Measurements from ENCODE around the gene IKZF4. TPM values are rescaled to one million over a fixed set of nuclear protein-coding genes. Genes with fewer than 3 reads are reported as not detected.
A peak's percentile ranks its signal among the peaks of the same experiment; 100 is the strongest.
"Not testable (repeated sequence)": the region's sequence is repeated elsewhere in the genome, so short reads cannot be mapped to it uniquely, and the experiment has no call there.

Gene IKZF4
- total RNA-seq, 1 donor from 2014 or later = 6.9 TPM

- H3K27me3 ChIP-seq (ENCODE audit: insufficient read depth, low read length) = no peaks in the 10 kb centered on the region
- Mint-ChIP-seq H3K27me3 (ENCODE audit: low read depth, unreplicated experiment) (peaks cover 2% of the 10 kb centered on the region), H3K9me3 (ENCODE audit: unreplicated experiment) (no peaks in the 10 kb centered on the region), H3K4me1 (ENCODE audit: low read depth, unreplicated experiment) (peaks cover 3% of the 10 kb centered on the region), H3K36me3 (ENCODE audit: low read depth, unreplicated experiment) (no peaks in the 10 kb centered on the region), H3K27ac (ENCODE audit: unreplicated experiment) (no peak overlapping the region), H3K4me3 (ENCODE audit: unreplicated experiment) (no peak overlapping the region)
- no peak overlapping the region for H3K27ac ChIP-seq (ENCODE audit: low read depth, low read length)
- H3K36me3 ChIP-seq (ENCODE audit: insufficient read depth, low read length) = no peaks in the 10 kb centered on the region
- no peak overlapping the region for H3K9ac ChIP-seq (ENCODE audit: low read length)
- no peaks in the 10 kb centered on the region for H3K9me3 ChIP-seq (ENCODE audit: insufficient read depth, low read depth, low read length)
- no peak overlapping the region for H3K4me2 ChIP-seq (ENCODE audit: low read length)
- FAIRE-seq = no peak
- H3K79me2 ChIP-seq (ENCODE audit: insufficient read depth, low read length) = no peaks in the 10 kb centered on the region
- H4K20me1 ChIP-seq (ENCODE audit: insufficient read depth, low read length) = no peaks in the 10 kb centered on the region
- TF ChIP-seq EZH2 (IDR thresholded peaks at IDR 0.05; ENCODE audit: insufficient read depth, low read length) (no peak), CTCF (IDR thresholded peaks at IDR 0.05; ENCODE audit: insufficient read depth, low read depth, low read length) (no peak)
- no peak for DNase-seq (ENCODE audit: low read depth)
- H3K4me3 ChIP-seq (ENCODE audit: insufficient read depth, low read depth, low read length) = no peak overlapping the region
- no peak overlapping the region for H2AFZ ChIP-seq (ENCODE audit: low read depth, low read length)
- H3K4me1 ChIP-seq (ENCODE audit: insufficient read depth, low read length) = no peaks in the 10 kb centered on the region
Measured at GRCh38 chr12:56074396-56074795, 53.6 kb downstream of the IKZF4 start.

GRCh38 chr12:56077966-56078365, 57.1 kb downstream of the IKZF4 start:
- not testable (repeated sequence) for H3K9ac ChIP-seq (ENCODE audit: low read length); H3K4me3 Mint-ChIP-seq (ENCODE audit: unreplicated experiment); FAIRE-seq; H3K79me2 ChIP-seq (ENCODE audit: insufficient read depth, low read length); H3K27ac Mint-ChIP-seq (ENCODE audit: unreplicated experiment); H3K9me3 ChIP-seq (ENCODE audit: insufficient read depth, low read depth, low read length); H3K4me1 ChIP-seq (ENCODE audit: insufficient read depth, low read length); H2AFZ ChIP-seq (ENCODE audit: low read depth, low read length); H4K20me1 ChIP-seq (ENCODE audit: insufficient read depth, low read length); H3K36me3 Mint-ChIP-seq (ENCODE audit: low read depth, unreplicated experiment); H3K4me1 Mint-ChIP-seq (ENCODE audit: low read depth, unreplicated experiment); DNase-seq (ENCODE audit: low read depth); H3K36me3 ChIP-seq (ENCODE audit: insufficient read depth, low read length); H3K4me2 ChIP-seq (ENCODE audit: low read length); H3K27ac ChIP-seq (ENCODE audit: low read depth, low read length); H3K4me3 ChIP-seq (ENCODE audit: insufficient read depth, low read depth, low read length); H3K9me3 Mint-ChIP-seq (ENCODE audit: unreplicated experiment); H3K27me3 Mint-ChIP-seq (ENCODE audit: low read depth, unreplicated experiment)
- H3K27me3 ChIP-seq (ENCODE audit: insufficient read depth, low read length) = peaks cover 22% of the 10 kb centered on the region

GRCh38 chr12:56078427-56078826, 57.6 kb downstream of the IKZF4 start:
- Histone ChIP-seq H4K20me1 (ENCODE audit: insufficient read depth, low read length) (no peaks in the 10 kb centered on the region), H3K4me3 (ENCODE audit: insufficient read depth, low read depth, low read length) (no peak overlapping the region), H3K9ac (ENCODE audit: low read length) (no peak overlapping the region), H3K27me3 (ENCODE audit: insufficient read depth, low read length) (peaks cover 25% of the 10 kb centered on the region), H3K4me2 (ENCODE audit: low read length) (peak overlapping the region; percentile 99), H3K79me2 (ENCODE audit: insufficient read depth, low read length) (no peaks in the 10 kb centered on the region), H2AFZ (ENCODE audit: low read depth, low read length) (peak overlapping the region; percentile 95), H3K4me1 (ENCODE audit: insufficient read depth, low read length) (peaks cover 6% of the 10 kb centered on the region), H3K27ac (ENCODE audit: low read depth, low read length) (no peak overlapping the region), H3K9me3 (ENCODE audit: insufficient read depth, low read depth, low read length) (no peaks in the 10 kb centered on the region), H3K36me3 (ENCODE audit: insufficient read depth, low read length) (no peaks in the 10 kb centered on the region)
- peaks cover 4% of the 10 kb centered on the region for H3K27me3 Mint-ChIP-seq (ENCODE audit: low read depth, unreplicated experiment)
- H3K36me3 Mint-ChIP-seq (ENCODE audit: low read depth, unreplicated experiment) = no peaks in the 10 kb centered on the region
- H3K4me1 Mint-ChIP-seq (ENCODE audit: low read depth, unreplicated experiment) = no peaks in the 10 kb centered on the region
- no peak for TF ChIP-seq CTCF (IDR thresholded peaks at IDR 0.05; ENCODE audit: insufficient read depth, low read depth, low read length)
- DNase-seq (ENCODE audit: low read depth) (no peak), FAIRE-seq (no peak)
- H3K4me3 Mint-ChIP-seq (ENCODE audit: unreplicated experiment) = peak overlapping the region; percentile 61
- no peak overlapping the region for H3K27ac Mint-ChIP-seq (ENCODE audit: unreplicated experiment)
- no peaks in the 10 kb centered on the region for H3K9me3 Mint-ChIP-seq (ENCODE audit: unreplicated experiment)

All from astrocyte (in vitro differentiated cells and primary cell).